Heart left ventricle (tissue), 16 donors: ENCODE measurements around the gene BTN1A1. TPM values are rescaled to one million over a fixed set of nuclear protein-coding genes. Genes with fewer than 3 reads are reported as not detected.
A peak's percentile ranks its signal among the peaks of the same experiment; 100 is the strongest.

Experiments used
- ATAC-seq, 4 donors: fragments of 200-7000 bp; cut with Tn5 transposase; one replicate each; pipeline ENCODE4 v1.9.1; 2020 to 2022; ENCODE audit warnings: moderate library complexity in 4 of 4, mild to moderate bottlenecking in 3 of 4, moderate number of reproducible peaks in 1 of 4
- DNase-seq, 5 donors: peaks; one replicate each; pipeline ENCODE4 v3.0.0-alpha.2; 2020
- H3K27ac ChIP-seq, 12 donors: fragments of 200-600 bp; sonication (generic) in 4 of 12; one replicate each; pipeline versions ENCODE4 v1.5.0 to v1.8.0; 2016 to 2022; ENCODE audit warnings: mild to moderate bottlenecking in 2 of 12
- H3K27me3 ChIP-seq, 9 donors: fragments of 200-600 bp; sonication (generic) in 2 of 9; one replicate each; pipeline versions ENCODE4 v1.5.1 to v1.8.0; 2016 to 2022; ENCODE audit warnings: mild to moderate bottlenecking in 3 of 9
- H3K36me3 ChIP-seq, 9 donors: fragments of 200-600 bp; sonication (generic) in 2 of 9; one replicate each; pipeline versions ENCODE4 v1.5.0 to v1.8.0; 2018 to 2022; ENCODE audit warnings: mild to moderate bottlenecking in 2 of 9
- H3K4me1 ChIP-seq, 12 donors: fragments of 200-600 bp; sonication (generic) in 4 of 12; one replicate each; pipeline versions ENCODE4 v1.5.0 to v1.8.0; 2016 to 2022; ENCODE audit warnings: mild to moderate bottlenecking in 3 of 12
- H3K4me3 ChIP-seq, 12 donors: fragments of 200-600 bp; sonication (generic) in 4 of 12; one replicate each; pipeline versions ENCODE4 v1.5.0 to v1.8.0; 2017 to 2022; ENCODE audit warnings: mild to moderate bottlenecking in 9 of 12, moderate library complexity in 4 of 12
- H3K9me3 ChIP-seq, 12 donors: fragments of 200-600 bp; sonication (generic) in 4 of 12; one replicate each; pipeline versions ENCODE4 v1.5.0 to v1.8.0; 2016 to 2022; ENCODE audit warnings: mild to moderate bottlenecking in 1 of 12
- CTCF ChIP-seq, 12 donors: fragments of 200-600 bp; sonication (generic) in 4 of 12; IDR thresholded peaks; one replicate each; pipeline versions ENCODE4 v1.5.0 to v1.8.0; 2018 to 2022; ENCODE audit warnings: antibody characterized with exemption in 12 of 12, mild to moderate bottlenecking in 5 of 12
- POLR2A ChIP-seq, 2 donors: fragments of 450-650 bp; IDR thresholded peaks; one replicate each; pipeline ENCODE4 v1.6.1; 2017; ENCODE audit warnings: antibody characterized with exemption in 2 of 2, mild to moderate bottlenecking in 2 of 2, moderate library complexity in 2 of 2
- WGBS, 4 donors: extraction: QIAGEN DNeasy Blood & Tissue Kit in 2 of 4; methylation state at CpG; one replicate each; pipeline versions ENCODE4 v1.1.5 to v1.1.7; 2013 to 2018; 5-methylcytosine and 5-hydroxymethylcytosine counted together
- intact Hi-C, 10 donors: fragments of 100-400 bp; cut with DNase I; formaldehyde crosslinking; loops; one replicate each; pipeline versions ENCODE4 v1.11.1 to v1.14.2; 2022
- polyA plus RNA-seq, 2 donors: library from polyadenylated mRNA; stranded (reverse); fragments of 200-250 nt; gene quantifications; one replicate each; pipeline ENCODE4 v1.2.3, GENCODE V29; 2013
- total RNA-seq, 9 donors: library from RNA; depleted of rRNA in 2 of 9; stranded (reverse); fragments of >200 nt in 2 of 9; fragmentation: NEBNext Ultra II Directional in 3 of 9; extraction: Animal tissue kit (Norgen Biotek cat#: 25700) in 3 of 9; gene quantifications; one replicate each; pipeline versions ENCODE4 v1.1.0 to v1.2.4, GENCODE V29; 2016 to 2023
- donor health status: ischemic (EF 13 %, LVEDD 7.1; RV severe dilation, severe dysfunction).
- donor health status: healthy with polysubstance abuse.
- donor health status: DM: no; HTN: yes; CAD: no.
- donor health status: DM: no; HTN: no; CAD: no.
- donor health status: ischemic (EF 25% LVEDD 6.9; RV normal size, moderate dysfunction).
- donor health status: ischemic (EF 25% LVEDD 5.7; RV mildly dilated, moderate dysfunction).
- donor health status: healthy.
- donor health status: DM: yes; HTN: yes; CAD: no.
- donor health status: ischemic (EF 35%, LVEDD 5.7; RV mildly dilated, moderate dysfunction).
- donor health status: nonischemic (EF 11% LVEDD 7.7; RV severe dilation, severe dysfunction).
- donor health status: DM: yes; HTN: yes; CAD: no.
- donor health status: PGD.
- donor health status: ischemic (EF 29% LVEDD 5.4; RV normal size, mild dysfunction).
- donor health status: nonischemic (EF 23%, LVEDD 6.1; RV moderate dilation, normal function).

Gene BTN1A1
- total and polyA plus RNA-seq, 11 donors = not detected

GRCh38 chr6:26516481-26517427 lies 16.7 kb downstream of the BTN1A1 start:
- WGBS, 4 donors = 76 to 84% (median 81%) methylated on average over 9 of the region's 9 CpGs
- no peaks in the 10 kb centered on the region for H3K9me3 ChIP-seq
- intact Hi-C loops = loop anchor here in 2 of 10 donors (5.0 kb wide), 1 partner anchor 39 kb away; no protein-coding TSS in a partner anchor
- no peaks in the 10 kb centered on the region for H3K36me3 ChIP-seq
- TF ChIP-seq POLR2A (IDR thresholded peaks at IDR 0.05) (no peak), CTCF (IDR thresholded peaks at IDR 0.05) (no peak)
- H3K27me3 ChIP-seq = no peaks in the 10 kb centered on the region
- H3K27ac ChIP-seq = no peak overlapping the region
- no peak overlapping the region for H3K4me3 ChIP-seq
- H3K4me1 ChIP-seq = peaks cover 0 to 7% (median 5%) of the 10 kb centered on the region in 12 donors
- DNase-seq = no peak
- no peak for ATAC-seq

- no peaks in the 10 kb centered on the region for H3K27me3 ChIP-seq
- peaks cover 0 to 30% (median 10%) of the 10 kb centered on the region in 12 donors for H3K4me1 ChIP-seq
- intact Hi-C loops = loop anchor here in 2 of 10 donors (5.0 kb wide), 1 partner anchor 42 kb away; no protein-coding TSS in a partner anchor
- DNase-seq = no peak
- no peak for ATAC-seq
- no peaks in the 10 kb centered on the region for H3K9me3 ChIP-seq
- H3K27ac ChIP-seq = no peak overlapping the region
- 91 to 99% (median 98%) methylated on average over 2 of the region's 2 CpGs for WGBS, 4 donors
- no peaks in the 10 kb centered on the region for H3K36me3 ChIP-seq
- H3K4me3 ChIP-seq = no peak overlapping the region
- TF ChIP-seq CTCF (IDR thresholded peaks at IDR 0.05) = no peak
- no peak for TF ChIP-seq POLR2A (IDR thresholded peaks at IDR 0.05)
Measured at GRCh38 chr6:26519359-26519758, 19.3 kb downstream of the BTN1A1 start.

GRCh38 chr6:26520237-26520849 lies 20.2 kb downstream of the BTN1A1 start:
- no peaks in the 10 kb centered on the region for H3K9me3 ChIP-seq
- ATAC-seq (peak in 3 of 4 donors; percentile 44 to 47 (median 46)), DNase-seq (peak in 2 of 5 donors; percentile 64 to 73)
- 14 to 34% (median 16%) methylated on average over 11 to 21 of the region's 21 CpGs for WGBS, 4 donors
- H3K4me3 ChIP-seq = peak overlapping the region in 11 of 12 donors; percentile 44 to 76 (median 62)
- TF ChIP-seq CTCF (IDR thresholded peaks at IDR 0.05) = no peak
- TF ChIP-seq POLR2A (IDR thresholded peaks at IDR 0.05) = peak in 1 of 2 donors; percentile 22
- intact Hi-C loops = loop anchor here in 8 of 10 donors (2.0 to 5.0 kb wide), 6 partner anchors 16 to 153 kb away; partner anchors contain the start of genes BTN2A1 (in 2 of the 8) and BTN3A2 (in 1 of the 8)
- peaks cover 0 to 39% (median 10%) of the 10 kb centered on the region in 12 donors for H3K4me1 ChIP-seq
- no peaks in the 10 kb centered on the region for H3K27me3 ChIP-seq
- peak overlapping the region; percentile 37 to 99 (median 95) for H3K27ac ChIP-seq
- no peaks in the 10 kb centered on the region for H3K36me3 ChIP-seq
